PC-3 (cell line): ENCODE results near the gene ADGRL4. TPM values are rescaled to one million over a fixed set of nuclear protein-coding genes. Genes with fewer than 3 reads are reported as not detected.
"Not testable (repeated sequence)": the region's sequence is repeated elsewhere in the genome, so short reads cannot be mapped to it uniquely, and the experiment has no call there.

Experiments
- ATAC-seq: fragments of 200-7000 bp; cut with Tn5 transposase; 2 replicates; pipeline ENCODE4 v1.9.1; 2020; ENCODE audit warnings: mild to moderate bottlenecking, moderate library complexity
- BruUV-seq: library from RNA; stranded (reverse); fragments of 400-500 nt; replicated peaks from 2 replicates; lab custom pipeline; 2021; lab: Mats Ljungman, UMichigan
- CTCF ChIA-PET: fragments of 300-600 bp; sonication (Branson Sonifier 250); formaldehyde crosslinking; loops from one replicate; lab custom pipeline; 2022; ENCODE audit warnings: antibody characterized with exemption; lab: Charles Lee
- POLR2A ChIA-PET: fragments of 300-600 bp; sonication (Branson Sonifier 250); formaldehyde crosslinking; loops from one replicate; lab custom pipeline; 2022; ENCODE audit warnings: antibody characterized with exemption; ENCODE audit not compliant: unreplicated experiment; lab: Charles Lee
- DNase-seq: peaks from one replicate; pipeline ENCODE4 v3.0.0-alpha.2; 2015
- H2AFZ ChIP-seq: fragments of 300-600 bp; sonication (generic); 2 replicates; pipeline ENCODE4 v1.6.0; 2016; ENCODE audit warnings: antibody characterized with exemption, low read length
- H3F3A ChIP-seq: fragments of 300-600 bp; sonication (generic); one replicate; pipeline ENCODE4 v1.6.0; 2017; ENCODE audit warnings: antibody characterized with exemption, low read length, control low read depth, mild to moderate bottlenecking; ENCODE audit not compliant: unreplicated experiment
- H3K27ac ChIP-seq: fragments of 300-600 bp; sonication (generic); 2 replicates; pipeline ENCODE4 v1.5.1; 2016; ENCODE audit warnings: mild to moderate bottlenecking, low read length
- H3K27me3 ChIP-seq: fragments of 300-600 bp; sonication (generic); 2 replicates; pipeline ENCODE4 v1.6.1; 2016; ENCODE audit warnings: low read length, mixed read lengths
- H3K36me3 ChIP-seq: fragments of 300-600 bp; sonication (generic); 2 replicates; pipeline ENCODE4 v1.6.1; 2016; ENCODE audit warnings: low read depth, mixed run types, low read length, mixed read lengths
- H3K4me1 ChIP-seq: fragments of 300-600 bp; sonication (generic); 2 replicates; pipeline ENCODE4 v1.5.1; 2016; ENCODE audit warnings: low read length; ENCODE audit not compliant: insufficient read depth
- H3K4me2 ChIP-seq: fragments of 300-600 bp; sonication (generic); 2 replicates; pipeline ENCODE4 v1.6.0; 2016; ENCODE audit warnings: low read length
- H3K4me3 ChIP-seq: fragments of 300-600 bp; sonication (generic); 2 replicates; pipeline ENCODE4 v1.5.1; 2016; ENCODE audit warnings: mild to moderate bottlenecking, low read length, mixed read lengths
- H3K79me2 ChIP-seq: fragments of 300-600 bp; sonication (generic); 2 replicates; pipeline ENCODE4 v1.6.1; 2017; ENCODE audit warnings: low read length, mixed read lengths
- H3K9ac ChIP-seq: fragments of 300-600 bp; sonication (generic); 2 replicates; pipeline ENCODE4 v1.6.0; 2016; ENCODE audit warnings: mild to moderate bottlenecking, low read length
- H3K9me2 ChIP-seq: fragments of 300-600 bp; sonication (generic); replicated peaks from 2 replicates; pipeline ENCODE4 v1.6.1; 2016; ENCODE audit warnings: mixed run types, low read length, mixed read lengths
- H3K9me3 ChIP-seq: fragments of 300-600 bp; sonication (generic); 2 replicates; pipeline ENCODE4 v1.6.1; 2016; ENCODE audit warnings: low read length, mixed read lengths
- H4K20me1 ChIP-seq: fragments of 300-600 bp; sonication (generic); 2 replicates; pipeline ENCODE4 v1.6.1; 2016; ENCODE audit warnings: low read length, mixed read lengths
- CTCF ChIP-seq: fragments of 300-600 bp; sonication (generic); conservative IDR thresholded peaks from 2 replicates; pipeline ENCODE4 v1.5.1; 2017; ENCODE audit warnings: antibody characterized with exemption, low read depth, mild to moderate bottlenecking, low read length
- EZH2 ChIP-seq: fragments of 300-600 bp; sonication (generic); IDR thresholded peaks from one replicate; pipeline ENCODE4 v1.6.1; 2017; ENCODE audit warnings: antibody characterized with exemption, mild to moderate bottlenecking, low read length; ENCODE audit not compliant: unreplicated experiment
- EZH2phosphoT487 ChIP-seq: fragments of 300-600 bp; sonication (generic); IDR thresholded peaks from 2 replicates; pipeline ENCODE4 v1.6.1; 2018; ENCODE audit warnings: mild to moderate bottlenecking, antibody characterized with exemption, low read length, borderline replicate concordance
- intact Hi-C: fragments of 100-400 bp; cut with micrococcal nuclease; formaldehyde crosslinking; loops from 2 replicates; pipeline ENCODE4 v1.9.0; 2023
- total RNA-seq: library from RNA; depleted of rRNA; stranded (reverse); fragments of >200 nt; gene quantifications from 2 replicates; pipeline ENCODE4 v1.2.3, GENCODE V29; 2014

Gene ADGRL4
- total RNA-seq, 1 experiment from 2014 or later = not detected

- intact Hi-C loops = no loop called here
- Histone ChIP-seq H3K4me3 (no peak overlapping the region), H3K4me1 (no peaks in the 10 kb centered on the region), H3K9me3 (no peaks in the 10 kb centered on the region), H3K36me3 (no peaks in the 10 kb centered on the region), H3K4me2 (no peak overlapping the region), H3F3A (no peaks in the 10 kb centered on the region), H3K27ac (no peak overlapping the region), H3K27me3 (no peaks in the 10 kb centered on the region), H3K79me2 (no peaks in the 10 kb centered on the region), H3K9ac (no peak overlapping the region), H4K20me1 (no peaks in the 10 kb centered on the region), H2AFZ (no peak overlapping the region), H3K9me2 (no peaks in the 10 kb centered on the region)
- ChIA-PET POLR2A (no interaction called here), CTCF (no interaction called here)
- 0 out of 2 replicates have a peak, but pooled peaks have one; percentile 33 for ATAC-seq
- no peak for TF ChIP-seq CTCF
- TF ChIP-seq EZH2 = no peak
- no peak for TF ChIP-seq EZH2phosphoT487
- no TSS peak for BruUV-seq
- peak; percentile 25 for DNase-seq
These were observed 19.5 kb downstream of the ADGRL4 start for GRCh38 chr1:78987042-78987441.

GRCh38 chr1:78980511-78980910 lies 26.0 kb downstream of the ADGRL4 start:
- CTCF ChIA-PET = no interaction called here
- no peaks in the 10 kb centered on the region for H3K36me3 ChIP-seq
- no peaks in the 10 kb centered on the region for H3K79me2 ChIP-seq
- H2AFZ ChIP-seq = no peak overlapping the region
- H3K27ac ChIP-seq = no peak overlapping the region
- H3K27me3 ChIP-seq = no peaks in the 10 kb centered on the region
- H3K9ac ChIP-seq = no peak overlapping the region
- no peaks in the 10 kb centered on the region for H3K9me3 ChIP-seq
- ATAC-seq = no peak
- BruUV-seq = no TSS peak
- H3K4me1 ChIP-seq = no peaks in the 10 kb centered on the region
- H3K4me3 ChIP-seq = no peak overlapping the region
- POLR2A ChIA-PET = no interaction called here
- DNase-seq = no peak
- no peak overlapping the region for H3K4me2 ChIP-seq
- intact Hi-C loops = no loop called here
- TF ChIP-seq CTCF (no peak), EZH2phosphoT487 (no peak), EZH2 (no peak)
- no peaks in the 10 kb centered on the region for H3F3A ChIP-seq
- no peaks in the 10 kb centered on the region for H3K9me2 ChIP-seq
- no peaks in the 10 kb centered on the region for H4K20me1 ChIP-seq

GRCh38 chr1:78972723-78973122 lies 33.8 kb downstream of the ADGRL4 start:
- Histone ChIP-seq H4K20me1 (no peaks in the 10 kb centered on the region), H3K27ac (no peak overlapping the region), H3K9ac (no peak overlapping the region), H3K4me3 (no peak overlapping the region), H3F3A (no peaks in the 10 kb centered on the region), H3K9me3 (no peaks in the 10 kb centered on the region), H3K4me2 (no peak overlapping the region), H3K9me2 (no peaks in the 10 kb centered on the region), H2AFZ (no peak overlapping the region), H3K4me1 (no peaks in the 10 kb centered on the region), H3K27me3 (no peaks in the 10 kb centered on the region), H3K79me2 (no peaks in the 10 kb centered on the region), H3K36me3 (no peaks in the 10 kb centered on the region)
- TF ChIP-seq EZH2 (no peak), CTCF (no peak), EZH2phosphoT487 (no peak)
- no TSS peak for BruUV-seq
- ATAC-seq (no peak), DNase-seq (no peak)
- POLR2A ChIA-PET = no interaction called here
- CTCF ChIA-PET = no interaction called here
- intact Hi-C loops = loop anchor here (10.0 kb wide), 1 partner anchor 1822 kb away; no protein-coding TSS in a partner anchor

- POLR2A ChIA-PET, CTCF ChIA-PET, H3K79me2 ChIP-seq, H3K4me1 ChIP-seq, DNase-seq, intact Hi-C loops, ATAC-seq, H3K27ac ChIP-seq, H3K4me3 ChIP-seq, H3K27me3 ChIP-seq, H2AFZ ChIP-seq, H4K20me1 ChIP-seq, H3K9me3 ChIP-seq, H3K4me2 ChIP-seq, H3K9ac ChIP-seq, H3K9me2 ChIP-seq, BruUV-seq, H3K36me3 ChIP-seq, H3F3A ChIP-seq: not testable (repeated sequence)
These were observed 39.4 kb downstream of the ADGRL4 start for GRCh38 chr1:78967091-78967490.
